ENCODE measurements around the gene C14orf119. TPM values are rescaled to one million over a fixed set of nuclear protein-coding genes. Genes with fewer than 3 reads are reported as not detected.

C14orf119 gene
- total and polyA plus RNA-seq, 5 donors, result 27.3 to 43.9 (median 38.6) TPM

- WGBS, result 24% methylated on average over 6 of the region's 6 CpGs
- Histone ChIP-seq H3K27me3 (ENCODE audit: control insufficient read depth, insufficient read depth) (no peaks in the 10 kb centered on the region), H3K9me3 (ENCODE audit: control insufficient read depth, low read length) (no peaks in the 10 kb centered on the region), H3K4me3 (ENCODE audit: low read length) (no peak overlapping the region), H3K27ac (ENCODE audit: low read length) (no peak overlapping the region), H3K4me1 (ENCODE audit: control insufficient read depth, insufficient read depth, low read length) (peaks cover 3% of the 10 kb centered on the region)
- DNase-seq, result peak in 2 of 3 donors; percentile 53 to 77
- ATAC-seq, result peak; percentile 44 to 71
- intact Hi-C loops (cut with DNase I), result loop anchor here in 3 of 4 donors (1.0 to 10.0 kb wide), 3 partner anchors 65 to 173 kb away; no protein-coding TSS in a partner anchor
Observed at GRCh38 chr14:23121361-23121771, 26.1 kb downstream of the C14orf119 start.

- Histone ChIP-seq H3K4me1 (ENCODE audit: control insufficient read depth, insufficient read depth, low read length) (peaks cover 3% of the 10 kb centered on the region), H3K4me3 (ENCODE audit: low read length) (no peak overlapping the region), H3K9me3 (ENCODE audit: control insufficient read depth, low read length) (no peaks in the 10 kb centered on the region), H3K27me3 (ENCODE audit: control insufficient read depth, insufficient read depth) (no peaks in the 10 kb centered on the region), H3K27ac (ENCODE audit: low read length) (no peak overlapping the region)
- ATAC-seq, result no peak
- 86% methylated on average over 6 of the region's 6 CpGs for WGBS
- DNase-seq, result no peak
- intact Hi-C loops (cut with DNase I), result loop anchor here in 1 of 4 donors (10.0 kb wide), 1 partner anchor 173 kb away; no protein-coding TSS in a partner anchor
Observed at GRCh38 chr14:23122086-23122485, 26.8 kb downstream of the C14orf119 start.

- ATAC-seq (peak; percentile 69 to 70), DNase-seq (peak; percentile 78 to 90 (median 88))
- WGBS, result 34% methylated on average over 8 of the region's 8 CpGs
- H3K4me3 ChIP-seq (ENCODE audit: low read length), result no peak overlapping the region
- no peaks in the 10 kb centered on the region for H3K27me3 ChIP-seq (ENCODE audit: control insufficient read depth, insufficient read depth)
- H3K4me1 ChIP-seq (ENCODE audit: control insufficient read depth, insufficient read depth, low read length), result peaks cover 3% of the 10 kb centered on the region
- H3K9me3 ChIP-seq (ENCODE audit: control insufficient read depth, low read length), result no peaks in the 10 kb centered on the region
- intact Hi-C loops (cut with DNase I), result loop anchor here in 1 of 4 donors (10.0 kb wide), 1 partner anchor 171 kb away; no protein-coding TSS in a partner anchor
- no peak overlapping the region for H3K27ac ChIP-seq (ENCODE audit: low read length)
Observed at GRCh38 chr14:23123419-23123818, 28.1 kb downstream of the C14orf119 start.

GRCh38 chr14:23124337-23124954 is 29.1 kb downstream of the C14orf119 start:
- Histone ChIP-seq H3K4me3 (ENCODE audit: low read length) (no peak overlapping the region), H3K4me1 (ENCODE audit: control insufficient read depth, insufficient read depth, low read length) (peaks cover 3% of the 10 kb centered on the region), H3K27ac (ENCODE audit: low read length) (no peak overlapping the region), H3K27me3 (ENCODE audit: control insufficient read depth, insufficient read depth) (no peaks in the 10 kb centered on the region), H3K9me3 (ENCODE audit: control insufficient read depth, low read length) (no peaks in the 10 kb centered on the region)
- intact Hi-C loops (cut with DNase I), result loop anchor here in 1 of 4 donors (10.0 kb wide), 1 partner anchor 170 kb away; no protein-coding TSS in a partner anchor
- ATAC-seq (no peak), DNase-seq (no peak)
- 86% methylated on average over 13 of the region's 13 CpGs for whole genome bisulfite sequencing

GRCh38 chr14:23125011-23125410 is 29.7 kb downstream of the C14orf119 start:
- H3K9me3 ChIP-seq (ENCODE audit: control insufficient read depth, low read length), result no peaks in the 10 kb centered on the region
- H3K27ac ChIP-seq (ENCODE audit: low read length), result no peak overlapping the region
- H3K4me1 ChIP-seq (ENCODE audit: control insufficient read depth, insufficient read depth, low read length), result peaks cover 3% of the 10 kb centered on the region
- DNase-seq (no peak), ATAC-seq (no peak)
- WGBS, result 72% methylated on average over 3 of the region's 3 CpGs
- intact Hi-C loops (cut with DNase I), result loop anchor here in 1 of 4 donors (10.0 kb wide), 1 partner anchor 170 kb away; no protein-coding TSS in a partner anchor
- H3K27me3 ChIP-seq (ENCODE audit: control insufficient read depth, insufficient read depth), result no peaks in the 10 kb centered on the region
- no peak overlapping the region for H3K4me3 ChIP-seq (ENCODE audit: low read length)

- Histone ChIP-seq H3K27ac (ENCODE audit: low read length) (no peak overlapping the region), H3K9me3 (ENCODE audit: control insufficient read depth, low read length) (no peaks in the 10 kb centered on the region), H3K4me3 (ENCODE audit: low read length) (no peak overlapping the region), H3K4me1 (ENCODE audit: control insufficient read depth, insufficient read depth, low read length) (peaks cover 3% of the 10 kb centered on the region), H3K27me3 (ENCODE audit: control insufficient read depth, insufficient read depth) (no peaks in the 10 kb centered on the region)
- 58% methylated on average over 9 of the region's 9 CpGs for WGBS
- DNase-seq (no peak), ATAC-seq (no peak)
- intact Hi-C loops (cut with DNase I), result loop anchor here in 1 of 4 donors (10.0 kb wide), 1 partner anchor 169 kb away; no protein-coding TSS in a partner anchor
Observed at GRCh38 chr14:23125933-23126524, 30.7 kb downstream of the C14orf119 start.

GRCh38 chr14:23126548-23127278 is 31.4 kb downstream of the C14orf119 start:
- DNase-seq, result no peak

GRCh38 chr14:23127861-23128260 is 32.6 kb downstream of the C14orf119 start:
- peaks cover 3% of the 10 kb centered on the region for H3K4me1 ChIP-seq (ENCODE audit: control insufficient read depth, insufficient read depth, low read length)
- 90% methylated on average over 3 of the region's 3 CpGs for WGBS
- ATAC-seq (no peak), DNase-seq (no peak)
- no peak overlapping the region for H3K4me3 ChIP-seq (ENCODE audit: low read length)
- H3K9me3 ChIP-seq (ENCODE audit: control insufficient read depth, low read length), result no peaks in the 10 kb centered on the region
- intact Hi-C loops (cut with DNase I), result loop anchor here in 1 of 4 donors (10.0 kb wide), 1 partner anchor 167 kb away; no protein-coding TSS in a partner anchor
- H3K27me3 ChIP-seq (ENCODE audit: control insufficient read depth, insufficient read depth), result no peaks in the 10 kb centered on the region
- no peak overlapping the region for H3K27ac ChIP-seq (ENCODE audit: low read length)

More at GRCh38 chr14:23126548-23127278, 31.4 kb downstream of the C14orf119 start:
- no peak for ATAC-seq
- H3K27ac ChIP-seq (ENCODE audit: low read length), result no peak overlapping the region
- H3K27me3 ChIP-seq (ENCODE audit: control insufficient read depth, insufficient read depth), result no peaks in the 10 kb centered on the region
- intact Hi-C loops (cut with DNase I), result loop anchor here in 1 of 4 donors (10.0 kb wide), 1 partner anchor 168 kb away; no protein-coding TSS in a partner anchor
- no peaks in the 10 kb centered on the region for H3K9me3 ChIP-seq (ENCODE audit: control insufficient read depth, low read length)
- WGBS, result 88% methylated on average over 8 of the region's 8 CpGs
- H3K4me3 ChIP-seq (ENCODE audit: low read length), result no peak overlapping the region
- H3K4me1 ChIP-seq (ENCODE audit: control insufficient read depth, insufficient read depth, low read length), result peaks cover 3% of the 10 kb centered on the region

- Histone ChIP-seq H3K27ac (ENCODE audit: low read length) (no peak overlapping the region), H3K4me3 (ENCODE audit: low read length) (no peak overlapping the region), H3K4me1 (ENCODE audit: control insufficient read depth, insufficient read depth, low read length) (no peaks in the 10 kb centered on the region), H3K9me3 (ENCODE audit: control insufficient read depth, low read length) (no peaks in the 10 kb centered on the region), H3K27me3 (ENCODE audit: control insufficient read depth, insufficient read depth) (no peaks in the 10 kb centered on the region)
- WGBS, result 81% methylated on average over 7 of the region's 7 CpGs
- intact Hi-C loops (cut with DNase I), result loop anchor here in 1 of 4 donors (10.0 kb wide), 1 partner anchor 166 kb away; no protein-coding TSS in a partner anchor
- no peak for DNase-seq
- no peak for ATAC-seq
Observed at GRCh38 chr14:23128969-23129758, 33.9 kb downstream of the C14orf119 start.

GRCh38 chr14:23129759-23130316 is 34.5 kb downstream of the C14orf119 start:
- intact Hi-C loops (cut with DNase I), result loop anchor here in 1 of 4 donors (10.0 kb wide), 1 partner anchor 165 kb away; no protein-coding TSS in a partner anchor
- Histone ChIP-seq H3K27ac (ENCODE audit: low read length) (no peak overlapping the region), H3K9me3 (ENCODE audit: control insufficient read depth, low read length) (no peaks in the 10 kb centered on the region), H3K4me1 (ENCODE audit: control insufficient read depth, insufficient read depth, low read length) (no peaks in the 10 kb centered on the region), H3K27me3 (ENCODE audit: control insufficient read depth, insufficient read depth) (no peaks in the 10 kb centered on the region), H3K4me3 (ENCODE audit: low read length) (no peak overlapping the region)
- 90% methylated on average over 7 of the region's 7 CpGs for WGBS
- ATAC-seq (no peak), DNase-seq (no peak)

Measured in right cardiac atrium (tissue), 5 donors.